Measurements from ENCODE around the gene NALCN.
"Not testable (repeated sequence)": the region's sequence is repeated elsewhere in the genome, so short reads cannot be mapped to it uniquely, and the experiment has no call there.

NALCN gene

GRCh38 chr13:101331731-101332130, 84.6 kb downstream of the NALCN start:
- DNase-seq, result no peak

- DNase-seq, result no peak
Observed at GRCh38 chr13:101327871-101328270, 88.4 kb downstream of the NALCN start.

- no peak for DNase-seq
Observed at GRCh38 chr13:101326710-101327109, 89.6 kb downstream of the NALCN start.

- DNase-seq, result peak; percentile 23
Observed at GRCh38 chr13:101325423-101325822, 90.9 kb downstream of the NALCN start.

GRCh38 chr13:101323601-101324000, 92.7 kb downstream of the NALCN start:
- no peak for DNase-seq

- DNase-seq, result no peak
Observed at GRCh38 chr13:101317986-101318523, 98.3 kb downstream of the NALCN start.

GRCh38 chr13:101313479-101313878, 102.8 kb downstream of the NALCN start:
- DNase-seq, result not testable (repeated sequence)

- DNase-seq, result no peak
Observed at GRCh38 chr13:101309014-101309619, 107.2 kb downstream of the NALCN start.

GRCh38 chr13:101308247-101309013, 107.9 kb downstream of the NALCN start:
- no peak for DNase-seq

- DNase-seq, result no peak
Observed at GRCh38 chr13:101307181-101307701, 109.1 kb downstream of the NALCN start.

GRCh38 chr13:101306773-101307172, 109.5 kb downstream of the NALCN start:
- DNase-seq, result no peak

GRCh38 chr13:101305981-101306411, 110.3 kb downstream of the NALCN start:
- DNase-seq, result no peak

- DNase-seq, result no peak
Observed at GRCh38 chr13:101303521-101303920, 112.8 kb downstream of the NALCN start.

- no peak for DNase-seq
Observed at GRCh38 chr13:101301053-101301452, 115.3 kb downstream of the NALCN start.

GRCh38 chr13:101300531-101300930, 115.8 kb downstream of the NALCN start:
- DNase-seq, result no peak

- no peak for DNase-seq
Observed at GRCh38 chr13:101298517-101298916, 117.8 kb downstream of the NALCN start.

- no peak for DNase-seq
Observed at GRCh38 chr13:101297794-101298193, 118.5 kb downstream of the NALCN start.

- DNase-seq, result no peak
Observed at GRCh38 chr13:101292711-101293110, 123.6 kb downstream of the NALCN start.

- DNase-seq, result no peak
Observed at GRCh38 chr13:101291646-101292515, 124.4 kb downstream of the NALCN start.

GRCh38 chr13:101291206-101291605, 125.1 kb downstream of the NALCN start:
- DNase-seq, result no peak

GRCh38 chr13:101289764-101290163, 126.5 kb downstream of the NALCN start:
- peak; percentile 31 for DNase-seq

GRCh38 chr13:101283782-101284181, 132.5 kb downstream of the NALCN start:
- no peak for DNase-seq

- DNase-seq, result no peak
Observed at GRCh38 chr13:101272886-101273285, 143.4 kb downstream of the NALCN start.
